H1 (cell line): Measurements from ENCODE around the gene CHST8. TPM values are rescaled to one million over a fixed set of nuclear protein-coding genes. Genes with fewer than 3 reads are reported as not detected.

ENCODE experiments used
- CTCF ChIA-PET: fragments of 300-600 bp; sonication (Branson Sonifier 250); formaldehyde crosslinking; loops from one replicate; lab custom pipeline; 2021; ENCODE audit not compliant: partially characterized antibody; lab: Charles Lee
- POLR2A ChIA-PET: fragments of 300-600 bp; sonication (Branson Sonifier 250); formaldehyde crosslinking; loops from one replicate; lab custom pipeline; 2021; ENCODE audit warnings: inconsistent platforms; ENCODE audit not compliant: partially characterized antibody; lab: Charles Lee
- DNase-seq, 2 experiments: peaks; one replicate each; pipeline versions ENCODE4 v3.0.0 to v3.0.0-alpha.2; 2010 to 2022; ENCODE audit warnings: low spot score in 2 of 2, low read depth in 1 of 2, mixed read lengths in 1 of 2
- FAIRE-seq: peaks from 2 replicates; lab custom pipeline; 2011; peaks lifted over from hg19 to GRCh38; lab: Jason Lieb, UNC
- H2AFZ ChIP-seq: 2 replicates; pipeline ENCODE4 v1.8.1; 2012; ENCODE audit warnings: low read length, inconsistent platforms
- H2AK5ac ChIP-seq: 2 replicates; pipeline ENCODE4 v1.6.1; 2013; ENCODE audit warnings: low read depth, low read length
- H2BK120ac ChIP-seq: replicated peaks from 2 replicates; pipeline ENCODE3; 2013; ENCODE audit warnings: low read depth, low read length, inconsistent platforms
- H2BK12ac ChIP-seq: 2 replicates; pipeline ENCODE4 v1.6.1; 2013; ENCODE audit warnings: low read depth, low read length
- H2BK15ac ChIP-seq: 2 replicates; pipeline ENCODE4 v1.6.1; 2013; ENCODE audit warnings: low read length
- H2BK20ac ChIP-seq: 2 replicates; pipeline ENCODE4 v1.6.1; 2013; ENCODE audit warnings: low read length
- H2BK5ac ChIP-seq: 2 replicates; pipeline ENCODE4 v1.6.1; 2013; ENCODE audit warnings: low read depth, low read length
- H3K14ac ChIP-seq: 2 replicates; pipeline ENCODE4 v1.6.1; 2013; ENCODE audit warnings: inconsistent platforms; ENCODE audit not compliant: insufficient read length
- H3K18ac ChIP-seq: 2 replicates; pipeline ENCODE4 v1.6.1; 2013; ENCODE audit warnings: low read length; ENCODE audit errors: extremely low read depth
- H3K23ac ChIP-seq: 2 replicates; pipeline ENCODE4 v1.6.1; 2013; ENCODE audit warnings: inconsistent platforms; ENCODE audit not compliant: insufficient read length
- H3K23me2 ChIP-seq: 2 replicates; pipeline ENCODE4 v1.6.1; 2013; ENCODE audit warnings: low read depth, low read length
- H3K27ac ChIP-seq: 2 replicates; pipeline ENCODE4 v1.6.1; 2011; ENCODE audit warnings: low read depth, low read length, inconsistent platforms
- H3K27me3 ChIP-seq, 4 experiments: replicated peaks in 1 of 4; 1 replicate in 1 of 4; 2 replicates in 3 of 4; pipeline versions ENCODE4 v1.6.1 to v1.8.1; 2011 to 2013; ENCODE audit warnings: low read length in 3 of 4, mild to moderate bottlenecking in 3 of 4, inconsistent platforms in 2 of 4, mixed read lengths in 2 of 4, moderate library complexity in 1 of 4; ENCODE audit not compliant: control insufficient read depth in 3 of 4, insufficient read depth in 3 of 4; ENCODE audit errors: extremely low read depth in 1 of 4
- H3K36me3 ChIP-seq, 4 experiments: 2 replicates each; pipeline versions ENCODE4 v1.6.1 to v1.8.1; 2011 to 2013; ENCODE audit warnings: mild to moderate bottlenecking in 4 of 4, low read length in 3 of 4, moderate library complexity in 2 of 4, control low read depth in 1 of 4, inconsistent platforms in 1 of 4; ENCODE audit not compliant: insufficient read depth in 4 of 4, control insufficient read depth in 2 of 4
- H3K4ac ChIP-seq: replicated peaks from 2 replicates; pipeline ENCODE3; 2013; ENCODE audit warnings: low read length, low read depth, mixed read lengths, inconsistent platforms; ENCODE audit not compliant: insufficient read length
- H3K4me1 ChIP-seq, 4 experiments: replicated peaks in 1 of 4; 1 replicate in 1 of 4; 2 replicates in 3 of 4; pipeline versions ENCODE4 v1.6.1 to v1.8.1; 2011 to 2013; ENCODE audit warnings: low read length in 3 of 4, inconsistent platforms in 2 of 4, mixed read lengths in 1 of 4; ENCODE audit not compliant: insufficient read depth in 4 of 4, control insufficient read depth in 3 of 4
- H3K4me2 ChIP-seq, 2 experiments: 2 replicates each; pipeline versions ENCODE4 v1.6.1 to v1.8.1; 2011 to 2013; ENCODE audit warnings: low read depth in 2 of 2, low read length in 2 of 2, control low read depth in 1 of 2, inconsistent platforms in 1 of 2, mild to moderate bottlenecking in 1 of 2; ENCODE audit not compliant: insufficient read depth in 1 of 2
- H3K4me3 ChIP-seq, 4 experiments: fragments of 200-600, 300-600 bp in 1 of 4; sonication (generic), shearing (Covaris generic), sonication (Bioruptor Twin) in 1 of 4; 2 replicates each; pipeline versions ENCODE4 v1.5.1 to v1.8.1; 2011 to 2016; ENCODE audit warnings: low read length in 4 of 4, low read depth in 3 of 4, control low read depth in 2 of 4, inconsistent platforms in 2 of 4, mild to moderate bottlenecking in 2 of 4, mixed read lengths in 1 of 4, moderate library complexity in 1 of 4; ENCODE audit not compliant: insufficient read depth in 2 of 4; ENCODE audit errors: extremely low read depth in 1 of 4
- H3K56ac ChIP-seq: replicated peaks from 2 replicates; pipeline ENCODE3; 2013; ENCODE audit warnings: low read depth, mild to moderate bottlenecking, mixed read lengths, low read length, inconsistent platforms; ENCODE audit not compliant: insufficient read length
- H3K79me1 ChIP-seq: 2 replicates; pipeline ENCODE4 v1.6.1; 2013; ENCODE audit warnings: low read depth, low read length, control low read depth
- H3K79me2 ChIP-seq, 2 experiments: 2 replicates each; pipeline versions ENCODE4 v1.6.1 to v1.8.1; 2012 to 2013; ENCODE audit warnings: low read length in 2 of 2, mild to moderate bottlenecking in 2 of 2, inconsistent platforms in 1 of 2; ENCODE audit not compliant: insufficient read depth in 2 of 2, control insufficient read depth in 1 of 2
- H3K9ac ChIP-seq, 4 experiments: replicated peaks in 1 of 4; 1 replicate in 1 of 4; 2 replicates in 3 of 4; pipeline versions ENCODE4 v1.6.1 to v1.8.1; 2011 to 2013; ENCODE audit warnings: low read depth in 3 of 4, low read length in 3 of 4, control low read depth in 2 of 4, mild to moderate bottlenecking in 2 of 4, moderate library complexity in 2 of 4, inconsistent platforms in 1 of 4; ENCODE audit errors: extremely low read depth in 1 of 4
- H3K9me3 ChIP-seq, 2 experiments: 2 replicates each; pipeline versions ENCODE4 v1.6.1 to v1.8.1; 2012 to 2013; ENCODE audit warnings: mild to moderate bottlenecking in 2 of 2, moderate library complexity in 2 of 2, control low read depth in 1 of 2, inconsistent platforms in 1 of 2, low read depth in 1 of 2, low read length in 1 of 2, mixed read lengths in 1 of 2; ENCODE audit not compliant: insufficient read depth in 2 of 2
- H4K20me1 ChIP-seq, 2 experiments: replicated peaks in 1 of 2; 2 replicates each; pipeline versions ENCODE3 to v1.8.1; 2011 to 2013; ENCODE audit warnings: inconsistent platforms in 2 of 2, low read length in 2 of 2, mild to moderate bottlenecking in 1 of 2; ENCODE audit not compliant: insufficient read depth in 2 of 2, control insufficient read depth in 1 of 2
- H4K5ac ChIP-seq: 2 replicates; pipeline ENCODE4 v1.6.1; 2013; ENCODE audit warnings: low read length, low read depth, mixed read lengths, inconsistent platforms; ENCODE audit not compliant: insufficient read length
- H4K8ac ChIP-seq: 2 replicates; pipeline ENCODE4 v1.8.0; 2013; ENCODE audit warnings: mild to moderate bottlenecking, moderate library complexity, low read length, inconsistent platforms; ENCODE audit not compliant: insufficient read depth; ENCODE audit errors: extremely low read depth
- H4K91ac ChIP-seq: replicated peaks from 2 replicates; pipeline ENCODE3; 2013; ENCODE audit warnings: low read length, mixed read lengths, inconsistent platforms; ENCODE audit not compliant: insufficient read length
- ATF3 ChIP-seq: IDR thresholded peaks from 2 replicates; pipeline ENCODE4 v1.6.1; 2011; ENCODE audit warnings: low read depth, mild to moderate bottlenecking, low read length; ENCODE audit not compliant: insufficient read depth
- BCL11A ChIP-seq, 2 experiments: IDR thresholded peaks; one replicate each; pipeline ENCODE4 v1.6.1; 2011; ENCODE audit warnings: low read depth in 2 of 2, low read length in 2 of 2, mild to moderate bottlenecking in 2 of 2
- CREB1 ChIP-seq: IDR thresholded peaks from 2 replicates; pipeline ENCODE4 v1.6.1; 2012; ENCODE audit warnings: inconsistent platforms
- EGR1 ChIP-seq: IDR thresholded peaks from 2 replicates; pipeline ENCODE4 v1.6.1; 2011; ENCODE audit warnings: low read depth, low read length, borderline replicate concordance
- PHF8 ChIP-seq: fragments of 200-600 bp; sonication (generic); conservative IDR thresholded peaks from 2 replicates; pipeline ENCODE4 v1.7.1; 2012; ENCODE audit warnings: low read depth, mild to moderate bottlenecking, inconsistent platforms, low read length, moderate library complexity
- POLR2A ChIP-seq, 2 experiments: IDR thresholded peaks; 1 replicate in 1 of 2; 2 replicates in 1 of 2; pipeline ENCODE4 v1.6.1; 2011; ENCODE audit warnings: low read depth in 2 of 2, low read length in 2 of 2, mild to moderate bottlenecking in 2 of 2; ENCODE audit errors: control extremely low read depth in 1 of 2
- WGBS, 2 experiments: shearing (Covaris generic) in 1 of 2; methylation state at CpG; one replicate each; pipeline versions ENCODE4 v1.1.6 to v1.1.7; 2013 to 2015; ENCODE audit warnings: low lambda C conversion rate in 2 of 2, mixed read lengths in 2 of 2, inconsistent platforms in 1 of 2, low coverage in 1 of 2, missing lambda C conversion rate in 1 of 2; ENCODE audit not compliant: insufficient replicate concordance in 2 of 2, insufficient coverage in 1 of 2, insufficient read length in 1 of 2; ENCODE audit errors: extremely low coverage in 1 of 2, missing lambda C conversion rate in 1 of 2; 5-methylcytosine and 5-hydroxymethylcytosine counted together
- polyA plus RNA-seq, 7 experiments: library from polyadenylated mRNA; depleted of rRNA in 3 of 7; stranded (reverse) in 5 of 7; unstranded in 2 of 7; fragments of >200 nt in 5 of 7; fragments of 200-250 nt in 2 of 7; gene quantifications; 1 replicate in 5 of 7; 2 replicates in 1 of 7; 4 replicates in 1 of 7; pipeline versions ENCODE4 v1.2.1 to v1.2.3, GENCODE V29; 2011 to 2013; ENCODE audit warnings: missing spikeins in 2 of 7, mixed read lengths in 2 of 7
- total RNA-seq: library from RNA; stranded (reverse); fragmentation: NEBNext Ultra II Directional; extraction: Animal tissue kit (Norgen Biotek cat#: 25700); gene quantifications from 2 replicates; pipeline ENCODE4 v1.2.1, GENCODE V29; 2021

CHST8 gene
- total and polyA plus RNA-seq, 2 of the 8 experiments (the other 6 are each of a cell fraction or from before 2014, with no cell fraction given): 10.8 to 28.2 TPM

- Histone ChIP-seq H3K23me2 (no peaks in the 10 kb centered on the region), H4K20me1 (peaks cover 5 to 13% of the 10 kb centered on the region in 2 experiments), H3K79me2 (no peaks in the 10 kb centered on the region), H4K5ac (no peak overlapping the region), H4K8ac (no peak overlapping the region), H3K36me3 (no peaks in the 10 kb centered on the region), H2BK15ac (no peak overlapping the region), H3K9me3 (peaks cover 1 to 3% of the 10 kb centered on the region in 2 experiments; a peak in 1 of 4 replicates), H4K91ac (no peak overlapping the region), H3K27ac (no peak overlapping the region), H3K4me1 (peaks cover 0 to 5% (median 2%) of the 10 kb centered on the region in 4 experiments; a peak in 3 of 7 replicates), H3K18ac (no peak overlapping the region), H3K79me1 (no peaks in the 10 kb centered on the region), H3K9ac (no peak overlapping the region), H3K4me3 (no peak overlapping the region), H3K56ac (no peak overlapping the region), H2BK120ac (no peak overlapping the region), H2BK12ac (no peak overlapping the region), H3K27me3 (no peaks in the 10 kb centered on the region), H3K23ac (no peak overlapping the region), H3K4ac (no peak overlapping the region), H3K14ac (no peak overlapping the region), H2BK20ac (no peak overlapping the region), H2AK5ac (no peak overlapping the region), H2AFZ (no peak overlapping the region), H3K4me2 (no peak overlapping the region), H2BK5ac (no peak overlapping the region)
- no peak for FAIRE-seq
- POLR2A ChIA-PET: interaction anchor here (0.6 kb wide), 1 partner anchor 499 kb away, joined by 3 read pairs; no protein-coding TSS in a partner anchor
- no peak for DNase-seq
- CTCF ChIA-PET: interaction anchor here (0.5 to 2.3 kb wide), 5 partner anchors 18 to 324 kb away, joined by 3 to 6 read pairs (median 3); no protein-coding TSS in a partner anchor
- WGBS, 2 experiments: 81% methylated on average over 4 of the region's 4 CpGs; no CpG with 5 or more reads in 1 of the 2 experiments
- TF ChIP-seq ATF3: no peak
- TF ChIP-seq CREB1: no peak
- TF ChIP-seq EGR1: no peak
- TF ChIP-seq PHF8: no peak
- no peak for TF ChIP-seq BCL11A (IDR thresholded peaks at IDR 0.05; ENCODE audit: low read depth in 2 of 2, low read length in 2 of 2)
- no peak for TF ChIP-seq POLR2A (IDR thresholded peaks at IDR 0.05; ENCODE audit: control extremely low read depth in 1 of 2, low read depth in 2 of 2, low read length in 2 of 2)
These were observed 116.1 kb downstream of the CHST8 start for GRCh38 chr19:33737681-33738371.
